Measurements from ENCODE around the gene FAU. TPM values are rescaled to one million over a fixed set of nuclear protein-coding genes. Genes with fewer than 3 reads are reported as not detected.

The FAU gene
- total and polyA plus RNA-seq, 2 of the 13 experiments (the other 11 are each of a cell fraction or from before 2014, with no cell fraction given): 374 to 869 TPM

GRCh38 chr11:65116370-65117205 lies 5.3 kb downstream of the FAU start (continued):
- TF ChIP-seq ZBTB34 (CRISPR knock-in tag; IDR thresholded peaks at IDR 0.05) (no peak), ZNF569 (CRISPR knock-in tag; IDR thresholded peaks at IDR 0.05; ENCODE audit: borderline replicate concordance) (no peak), TAF1 (CRISPR knock-in tag; IDR thresholded peaks at IDR 0.05) (no peak), ZNF816 (CRISPR knock-in tag; IDR thresholded peaks at IDR 0.05; ENCODE audit: borderline replicate concordance) (peak; percentile 22; the same call in 1 of the 2 replicates), YY1 (IDR thresholded peaks at IDR 0.05; ENCODE audit: insufficient read depth, insufficient replicate concordance, low read depth, low read length) (peak; percentile 3), ZNF841 (CRISPR knock-in tag; IDR thresholded peaks at IDR 0.05; ENCODE audit: borderline replicate concordance) (0 out of 2 replicates have a peak, but pooled peaks have one; percentile 61), NR2C2 (CRISPR knock-in tag; IDR thresholded peaks at IDR 0.05; ENCODE audit: borderline replicate concordance) (no peak), U2AF1 (optimal IDR thresholded peaks at IDR 0.05; ENCODE audit: low read depth, low read length) (peak; percentile 0), CENPT (CRISPR knock-in tag; IDR thresholded peaks at IDR 0.05; ENCODE audit: low read depth) (peak; percentile 79), DRAP1 (CRISPR knock-in tag; IDR thresholded peaks at IDR 0.05) (no peak), RNF2 (conservative IDR thresholded peaks at IDR 0.05; ENCODE audit: low read depth) (0 out of 2 replicates have a peak, but pooled peaks have one; percentile 14), GPN1 (CRISPR knock-in tag; IDR thresholded peaks at IDR 0.05; ENCODE audit: borderline replicate concordance) (no peak), SMAD3 (CRISPR knock-in tag; IDR thresholded peaks at IDR 0.05) (no peak), SKIL (CRISPR knock-in tag; IDR thresholded peaks at IDR 0.05; ENCODE audit: borderline replicate concordance) (no peak), CHD2 (IDR thresholded peaks at IDR 0.05; ENCODE audit: low read depth, low read length) (no peak), ZNF414 (CRISPR knock-in tag; IDR thresholded peaks at IDR 0.05) (no peak), NFYB (CRISPR knock-in tag; IDR thresholded peaks at IDR 0.05) (no peak; the same call in 1 of the 2 replicates), MED8 (CRISPR knock-in tag; IDR thresholded peaks at IDR 0.05; ENCODE audit: insufficient replicate concordance) (no peak), HNRNPH1 (optimal IDR thresholded peaks at IDR 0.05; ENCODE audit: low read depth, low read length) (no peak), ZNF720 (CRISPR knock-in tag; IDR thresholded peaks at IDR 0.05) (0 out of 2 replicates have a peak, but pooled peaks have one; percentile 16), TARDBP (CRISPR knock-in tag; IDR thresholded peaks at IDR 0.05) (no peak), TBX3 (IDR thresholded peaks at IDR 0.05; ENCODE audit: borderline replicate concordance) (no peak)

Measured in HepG2 (cell line).